ENCODE results near the gene ADCY4.

DNA sequence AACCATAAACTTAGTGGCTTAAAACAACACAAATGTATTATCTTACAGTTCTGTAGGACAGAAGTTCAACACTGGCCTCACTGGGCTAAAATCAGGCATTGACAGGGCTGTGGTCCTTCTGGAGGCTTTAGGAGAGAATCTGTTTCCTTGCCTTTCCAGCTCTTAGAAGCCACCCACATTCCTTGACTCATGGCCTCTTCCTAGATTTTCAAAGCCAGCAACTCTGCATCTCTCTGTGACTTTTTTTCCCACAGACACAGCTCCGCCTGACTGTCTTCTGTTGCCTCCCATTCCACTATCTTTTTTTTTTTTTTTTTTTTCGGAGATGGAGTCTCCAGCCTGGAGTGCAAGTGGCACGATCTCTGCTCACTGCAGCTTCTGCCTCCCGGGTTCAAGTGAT, 21.3 kb upstream of the ADCY4 start:
- TF ChIP-seq CTCF (IDR thresholded peaks at IDR 0.05): no peak
- TF ChIP-seq, protein P1, sequence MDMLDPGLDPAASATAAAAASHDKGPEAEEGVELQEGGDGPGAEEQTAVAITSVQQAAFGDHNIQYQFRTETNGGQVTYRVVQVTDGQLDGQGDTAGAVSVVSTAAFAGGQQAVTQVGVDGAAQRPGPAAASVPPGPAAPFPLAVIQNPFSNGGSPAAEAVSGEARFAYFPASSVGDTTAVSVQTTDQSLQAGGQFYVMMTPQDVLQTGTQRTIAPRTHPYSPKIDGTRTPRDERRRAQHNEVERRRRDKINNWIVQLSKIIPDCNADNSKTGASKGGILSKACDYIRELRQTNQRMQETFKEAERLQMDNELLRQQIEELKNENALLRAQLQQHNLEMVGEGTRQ (CRISPR knock-in tag; IDR thresholded peaks at IDR 0.05): no peak

Measured in WTC11 (cell line).